Lung (tissue), 12 donors: Measurements from ENCODE around the gene OAS2. TPM values are rescaled to one million over a fixed set of nuclear protein-coding genes. Genes with fewer than 3 reads are reported as not detected.

Experiments used
- ATAC-seq: fragments of 200-7000 bp; cut with Tn5 transposase; one replicate; pipeline ENCODE4 v1.9.1; 2020; ENCODE audit warnings: moderate number of reproducible peaks; ENCODE audit not compliant: insufficient read depth, low FRiP score
- DNase-seq, 3 donors: peaks; one replicate each; pipeline ENCODE4 v3.0.0-alpha.2; 2013 to 2017
- H3K27ac ChIP-seq, 2 donors: one replicate each; pipeline ENCODE4 v1.5.1; 2013; ENCODE audit warnings: mild to moderate bottlenecking in 2 of 2, moderate library complexity in 2 of 2, control low read depth in 1 of 2, inconsistent platforms in 1 of 2, low read depth in 1 of 2, low read length in 1 of 2
- H3K27me3 ChIP-seq, 3 donors: one replicate each; pipeline ENCODE4 v1.5.1; 2013; ENCODE audit warnings: low read length in 2 of 3; ENCODE audit not compliant: control insufficient read depth in 3 of 3, insufficient read depth in 3 of 3
- H3K36me3 ChIP-seq, 4 donors: one replicate each; pipeline ENCODE4 v1.5.1; 2013; ENCODE audit warnings: low read length in 4 of 4, mild to moderate bottlenecking in 1 of 4, moderate library complexity in 1 of 4; ENCODE audit not compliant: control insufficient read depth in 4 of 4, insufficient read depth in 4 of 4
- H3K4me1 ChIP-seq, 5 donors: one replicate each; pipeline ENCODE4 v1.5.1; 2013; ENCODE audit warnings: low read length in 5 of 5, mild to moderate bottlenecking in 2 of 5, moderate library complexity in 1 of 5; ENCODE audit not compliant: control insufficient read depth in 5 of 5, insufficient read depth in 5 of 5
- H3K4me3 ChIP-seq: one replicate; pipeline ENCODE4 v1.5.1; 2013; ENCODE audit warnings: mild to moderate bottlenecking, control low read depth, moderate library complexity
- H3K9ac ChIP-seq, 2 donors: one replicate each; pipeline ENCODE4 v1.5.1; 2013; ENCODE audit warnings: low read length in 2 of 2, control low read depth in 1 of 2; ENCODE audit not compliant: insufficient read depth in 1 of 2
- H3K9me3 ChIP-seq, 4 donors: one replicate each; pipeline ENCODE4 v1.5.1; 2013; ENCODE audit warnings: low read length in 3 of 4, mild to moderate bottlenecking in 1 of 4, moderate library complexity in 1 of 4; ENCODE audit not compliant: control insufficient read depth in 4 of 4, insufficient read depth in 3 of 4
- CTCF ChIP-seq: IDR thresholded peaks from 2 replicates; pipeline ENCODE4 v1.5.1; 2012; ENCODE audit warnings: mild to moderate bottlenecking; ENCODE audit errors: control extremely low read depth, extremely low read depth
- WGBS, 2 donors: extraction: QIAGEN DNeasy Blood & Tissue Kit; methylation state at CpG; one replicate each; pipeline ENCODE4 v1.1.7; 2013; 5-methylcytosine and 5-hydroxymethylcytosine counted together
- polyA plus RNA-seq, 2 donors: library from polyadenylated mRNA; stranded (reverse); fragments of 200-250 nt; gene quantifications; one replicate each; pipeline ENCODE4 v1.2.1, GENCODE V29; 2013
- total RNA-seq, 2 donors: library from RNA; depleted of rRNA in 1 of 2; stranded (reverse); fragments of >200 nt in 1 of 2; gene quantifications; one replicate each; pipeline ENCODE4 v1.2.1, GENCODE V29; 2014 to 2021
- donor health status: control.
- donor health status: control.
- donor health status: Bipolar disorder and iron deficiency.
- donor health status: healthy.
- donor health status: DM: yes; HTN: yes; CAD: no.

OAS2 gene
- total and polyA plus RNA-seq, 4 donors = 9.8 to 25.9 (median 16.1) TPM

DNA sequence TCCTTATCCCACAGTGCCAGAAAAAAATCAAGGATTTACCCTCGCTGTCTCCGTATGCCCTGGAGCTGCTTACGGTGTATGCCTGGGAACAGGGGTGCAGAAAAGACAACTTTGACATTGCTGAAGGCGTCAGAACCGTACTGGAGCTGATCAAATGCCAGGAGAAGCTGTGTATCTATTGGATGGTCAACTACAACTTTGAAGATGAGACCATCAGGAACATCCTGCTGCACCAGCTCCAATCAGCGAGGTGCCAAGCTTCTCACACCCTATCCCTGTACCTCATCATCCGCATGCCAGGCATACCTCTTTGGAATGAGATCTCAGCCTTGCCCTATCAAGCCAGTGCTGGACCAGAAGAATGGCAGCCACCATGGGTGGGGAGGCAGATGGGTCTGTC lies 19.2 kb downstream of the OAS2 start:
- ATAC-seq (no peak), DNase-seq (no peak)
- H3K27me3 ChIP-seq = peaks cover 0 to 9% (median 0%) of the 10 kb centered on the region in 3 donors
- TF ChIP-seq CTCF = no peak
- no peak overlapping the region for H3K27ac ChIP-seq
- no peak overlapping the region for H3K4me3 ChIP-seq
- no peaks in the 10 kb centered on the region for H3K4me1 ChIP-seq
- peaks cover 0 to 28% (median 6%) of the 10 kb centered on the region in 4 donors for H3K36me3 ChIP-seq
- H3K9ac ChIP-seq = no peak overlapping the region
- 87 to 96% methylated on average over 7 of the region's 7 CpGs for WGBS, 2 donors
- H3K9me3 ChIP-seq = peaks cover 0 to 6% (median 1%) of the 10 kb centered on the region in 4 donors

GRCh38 chr12:112998987-112999767 lies 20.9 kb downstream of the OAS2 start:
- Histone ChIP-seq H3K9ac (no peak overlapping the region), H3K27ac (no peak overlapping the region), H3K27me3 (peaks cover 0 to 13% (median 0%) of the 10 kb centered on the region in 3 donors), H3K4me3 (no peak overlapping the region), H3K9me3 (peaks cover 0 to 6% (median 0%) of the 10 kb centered on the region in 4 donors), H3K4me1 (no peaks in the 10 kb centered on the region), H3K36me3 (peaks cover 0 to 36% (median 5%) of the 10 kb centered on the region in 4 donors)
- ATAC-seq = no peak
- 91 to 94% methylated on average over 12 of the region's 12 CpGs for WGBS, 2 donors
- no peak for TF ChIP-seq CTCF
- no peak for DNase-seq

DNA sequence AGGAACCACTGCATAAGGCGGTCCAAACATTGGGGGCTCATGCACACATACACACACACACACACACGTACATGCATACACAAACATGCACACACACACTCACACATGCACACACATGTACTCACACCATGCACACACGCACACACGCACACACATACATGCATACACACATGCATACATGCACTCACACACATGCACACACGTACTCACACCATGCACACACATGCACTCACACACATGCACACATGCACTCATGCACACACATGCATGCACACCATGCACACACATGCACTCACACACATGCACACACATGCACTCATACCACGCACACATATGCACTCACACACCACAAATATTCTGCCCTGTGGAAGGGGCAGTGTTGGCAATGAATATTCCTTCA lies 22.1 kb downstream of the OAS2 start:
- WGBS, 2 donors = 95% methylated on average over 6 of the region's 6 CpGs
- Histone ChIP-seq H3K36me3 (peaks cover 0 to 38% (median 5%) of the 10 kb centered on the region in 4 donors), H3K9me3 (peaks cover 0 to 6% (median 0%) of the 10 kb centered on the region in 4 donors), H3K27me3 (peaks cover 0 to 17% (median 0%) of the 10 kb centered on the region in 3 donors), H3K27ac (no peak overlapping the region), H3K4me3 (no peak overlapping the region), H3K4me1 (no peaks in the 10 kb centered on the region), H3K9ac (no peak overlapping the region)
- DNase-seq = no peak
- no peak for ATAC-seq
- no peak for TF ChIP-seq CTCF
